Right lobe of liver (tissue), 4 donors: Measurements from ENCODE around the gene CRACDL.

ENCODE experiments used
- CTCF ChIP-seq, 4 donors: fragments of 200-600 bp in 3 of 4; fragments of 450-650 bp in 1 of 4; IDR thresholded peaks; one replicate each; pipeline versions ENCODE4 v1.5.1 to v1.8.0; 2016 to 2022; ENCODE audit warnings: antibody characterized with exemption in 4 of 4, mild to moderate bottlenecking in 2 of 4
- POLR2A ChIP-seq: fragments of 450-650 bp; IDR thresholded peaks from one replicate; pipeline ENCODE4 v1.6.1; 2017; ENCODE audit warnings: antibody characterized with exemption, mild to moderate bottlenecking
- donor health status: DM: no; HTN: no; CAD: no.
- donor health status: DM: no; HTN: no; CAD: no.
- donor health status: DM: no; HTN: yes; CAD: no.

GRCh38 chr2:98975611-98976010, 39.6 kb upstream of the CRACDL start:
- TF ChIP-seq POLR2A (no peak), CTCF (IDR thresholded peaks at IDR 0.05) (no peak)
